ENCODE results near the gene IL3. TPM values are rescaled to one million over a fixed set of nuclear protein-coding genes. Genes with fewer than 3 reads are reported as not detected.

The IL3 gene
- total and polyA plus RNA-seq, 11 donors, result not detected

GRCh38 chr5:132096904-132097303 is 36.4 kb downstream of the IL3 start:
- TF ChIP-seq POLR2A (IDR thresholded peaks at IDR 0.05) (no peak), CTCF (IDR thresholded peaks at IDR 0.05) (no peak)
- Histone ChIP-seq H3K9me3 (no peaks in the 10 kb centered on the region), H3K4me3 (no peak overlapping the region), H3K4me1 (peaks cover 0 to 32% (median 0%) of the 10 kb centered on the region in 12 donors), H3K36me3 (no peaks in the 10 kb centered on the region), H3K27me3 (no peaks in the 10 kb centered on the region), H3K27ac (no peak overlapping the region)
- intact Hi-C loops (cut with DNase I), result no loop called here
- DNase-seq, result no peak
- no peak for ATAC-seq
- WGBS, 4 donors, result 90 to 98% (median 95%) methylated on average over 3 of the region's 3 CpGs

GRCh38 chr5:132098151-132098594 is 37.7 kb downstream of the IL3 start:
- Histone ChIP-seq H3K36me3 (no peaks in the 10 kb centered on the region), H3K4me1 (peaks cover 0 to 44% (median 5%) of the 10 kb centered on the region in 12 donors), H3K27ac (no peak overlapping the region), H3K9me3 (no peaks in the 10 kb centered on the region), H3K4me3 (no peak overlapping the region), H3K27me3 (no peaks in the 10 kb centered on the region)
- ATAC-seq, result no peak
- WGBS, 4 donors, result 79 to 91% (median 86%) methylated on average over 5 of the region's 5 CpGs
- TF ChIP-seq CTCF (IDR thresholded peaks at IDR 0.05) (no peak), POLR2A (IDR thresholded peaks at IDR 0.05) (no peak)
- DNase-seq, result no peak
- intact Hi-C loops (cut with DNase I), result no loop called here

- ATAC-seq, result no peak
- intact Hi-C loops (cut with DNase I), result no loop called here
Measured at GRCh38 chr5:132098621-132099020, 38.2 kb downstream of the IL3 start.

GRCh38 chr5:132099076-132099748 is 38.8 kb downstream of the IL3 start:
- Histone ChIP-seq H3K4me1 (peaks cover 0 to 55% (median 16%) of the 10 kb centered on the region in 12 donors), H3K4me3 (no peak overlapping the region), H3K27me3 (no peaks in the 10 kb centered on the region), H3K36me3 (no peaks in the 10 kb centered on the region), H3K27ac (no peak overlapping the region), H3K9me3 (no peaks in the 10 kb centered on the region)
- TF ChIP-seq CTCF (IDR thresholded peaks at IDR 0.05), result no peak
- no peak for TF ChIP-seq POLR2A (IDR thresholded peaks at IDR 0.05)
- WGBS, 4 donors, result 57 to 75% (median 68%) methylated on average over 5 of the region's 5 CpGs
- DNase-seq (no peak), ATAC-seq (no peak)
- intact Hi-C loops (cut with DNase I), result no loop called here

More at GRCh38 chr5:132098621-132099020, 38.2 kb downstream of the IL3 start:
- no peaks in the 10 kb centered on the region for H3K27me3 ChIP-seq
- TF ChIP-seq POLR2A (IDR thresholded peaks at IDR 0.05) (no peak), CTCF (IDR thresholded peaks at IDR 0.05) (no peak)
- H3K36me3 ChIP-seq, result no peaks in the 10 kb centered on the region
- H3K27ac ChIP-seq, result no peak overlapping the region
- H3K4me3 ChIP-seq, result no peak overlapping the region
- no peaks in the 10 kb centered on the region for H3K9me3 ChIP-seq
- H3K4me1 ChIP-seq, result peaks cover 0 to 49% (median 10%) of the 10 kb centered on the region in 12 donors
- no peak for DNase-seq
